ENCODE data around the gene IL18R1. TPM values are rescaled to one million over a fixed set of nuclear protein-coding genes. Genes with fewer than 3 reads are reported as not detected.

IL18R1 gene
- total RNA-seq, 3 donors from 2014 or later: 3.9 to 6.1 (median 5.2) TPM

- no peak for DNase-seq
- Histone ChIP-seq H3K9me3 (no peaks in the 10 kb centered on the region), H3K4me1 (ENCODE audit: low read depth) (no peaks in the 10 kb centered on the region), H3K36me3 (ENCODE audit: low read depth) (no peaks in the 10 kb centered on the region), H3K4me3 (no peak overlapping the region)
- intact Hi-C loops (cut with DNase I, micrococcal nuclease): no loop called here
- no peak for TF ChIP-seq CTCF (IDR thresholded peaks at IDR 0.05)
- no peak for ATAC-seq
Measured at GRCh38 chr2:102346381-102347130, 9.0 kb upstream of the IL18R1 start.

GRCh38 chr2:102350137-102350793 is 5.3 kb upstream of the IL18R1 start:
- intact Hi-C loops (cut with DNase I, micrococcal nuclease): no loop called here
- Histone ChIP-seq H3K36me3 (ENCODE audit: low read depth) (no peaks in the 10 kb centered on the region), H3K9me3 (no peaks in the 10 kb centered on the region), H3K4me1 (ENCODE audit: low read depth) (no peaks in the 10 kb centered on the region), H3K4me3 (no peak overlapping the region)
- DNase-seq (no peak), ATAC-seq (no peak)
- TF ChIP-seq CTCF (IDR thresholded peaks at IDR 0.05): no peak

GRCh38 chr2:102356381-102356712 is 751 bp downstream of the IL18R1 start:
- peak overlapping the region; percentile 46 for H3K4me3 ChIP-seq
- DNase-seq (no peak), ATAC-seq (peak; percentile 2)
- H3K4me1 ChIP-seq (ENCODE audit: low read depth): no peaks in the 10 kb centered on the region
- H3K36me3 ChIP-seq (ENCODE audit: low read depth): no peaks in the 10 kb centered on the region
- intact Hi-C loops (cut with DNase I, micrococcal nuclease): no loop called here
- H3K9me3 ChIP-seq: no peaks in the 10 kb centered on the region
- no peak for TF ChIP-seq CTCF (IDR thresholded peaks at IDR 0.05)

GRCh38 chr2:102356741-102357140 is 1.1 kb downstream of the IL18R1 start:
- ATAC-seq (no peak), DNase-seq (no peak)
- no peaks in the 10 kb centered on the region for H3K9me3 ChIP-seq
- H3K4me3 ChIP-seq: no peak overlapping the region
- no peaks in the 10 kb centered on the region for H3K36me3 ChIP-seq (ENCODE audit: low read depth)
- no peak for TF ChIP-seq CTCF (IDR thresholded peaks at IDR 0.05)
- intact Hi-C loops (cut with DNase I, micrococcal nuclease): no loop called here
- no peaks in the 10 kb centered on the region for H3K4me1 ChIP-seq (ENCODE audit: low read depth)

- H3K4me3 ChIP-seq: no peak overlapping the region
- H3K4me1 ChIP-seq (ENCODE audit: low read depth): no peaks in the 10 kb centered on the region
- ATAC-seq (no peak), DNase-seq (no peak)
- TF ChIP-seq CTCF (IDR thresholded peaks at IDR 0.05): no peak
- H3K36me3 ChIP-seq (ENCODE audit: low read depth): no peaks in the 10 kb centered on the region
- intact Hi-C loops (cut with DNase I, micrococcal nuclease): no loop called here
- H3K9me3 ChIP-seq: no peaks in the 10 kb centered on the region
Measured at GRCh38 chr2:102357937-102358336, 2.3 kb downstream of the IL18R1 start.
